GM12872 (cell line): ENCODE results near the gene PRKG2.

ENCODE experiments used
- CTCF ChIP-seq: IDR thresholded peaks from 3 replicates; pipeline ENCODE4 v1.5.1; 2011; ENCODE audit warnings: low read depth, mild to moderate bottlenecking, low read length, moderate library complexity; ENCODE audit not compliant: insufficient read depth

The PRKG2 gene

GRCh38 chr4:81225252-81225651 lies 10.2 kb upstream of the PRKG2 start:
- no peak for TF ChIP-seq CTCF

- no peak for TF ChIP-seq CTCF
Observed at GRCh38 chr4:81221303-81222081, 6.5 kb upstream of the PRKG2 start.

GRCh38 chr4:81220271-81220670 lies 5.2 kb upstream of the PRKG2 start:
- no peak for TF ChIP-seq CTCF

- no peak for TF ChIP-seq CTCF
Observed at GRCh38 chr4:81218206-81218605, 3.2 kb upstream of the PRKG2 start.

- TF ChIP-seq CTCF: no peak
Observed at GRCh38 chr4:81217779-81218178, 2.8 kb upstream of the PRKG2 start.

- TF ChIP-seq CTCF: no peak
Observed at GRCh38 chr4:81215931-81216330, 909 bp upstream of the PRKG2 start.

- no peak for TF ChIP-seq CTCF
Observed at GRCh38 chr4:81214144-81214880, 710 bp downstream of the PRKG2 start.
